Ectodermal cell (in vitro differentiated cells): ENCODE measurements around the gene THAP8.
A peak's percentile ranks its signal among the peaks of the same experiment; 100 is the strongest.

Experiments used
- H3K27ac ChIP-seq: 2 replicates; pipeline ENCODE4 v1.7.0; 2013; ENCODE audit warnings: mild to moderate bottlenecking, low read depth, low read length; ENCODE audit not compliant: insufficient read depth, poor library complexity, severe bottlenecking
- H3K27me3 ChIP-seq: 2 replicates; pipeline ENCODE4 v1.7.0; 2013; ENCODE audit warnings: mild to moderate bottlenecking, low read length; ENCODE audit not compliant: insufficient read depth, control insufficient read depth, poor library complexity, severe bottlenecking
- H3K36me3 ChIP-seq: one replicate; pipeline ENCODE4 v1.7.0; 2013; ENCODE audit warnings: low read length; ENCODE audit not compliant: control insufficient read depth, insufficient read depth
- H3K4me1 ChIP-seq: one replicate; pipeline ENCODE4 v1.7.0; 2013; ENCODE audit warnings: low read length; ENCODE audit not compliant: control insufficient read depth, insufficient read depth
- H3K4me3 ChIP-seq: 2 replicates; pipeline ENCODE4 v1.7.0; 2013; ENCODE audit warnings: low read depth, low read length, control low read depth; ENCODE audit not compliant: insufficient read depth
- H3K9me3 ChIP-seq: 2 replicates; pipeline ENCODE4 v1.7.0; 2013; ENCODE audit warnings: mild to moderate bottlenecking, low read length, moderate library complexity; ENCODE audit not compliant: control insufficient read depth
- WGBS, 2 experiments: methylation state at CpG; one replicate each; pipeline ENCODE4 v1.1.7; 2013; ENCODE audit warnings: missing lambda C conversion rate in 2 of 2; 5-methylcytosine and 5-hydroxymethylcytosine counted together

Gene THAP8

GRCh38 chr19:36013280-36014011 is 40.6 kb downstream of the THAP8 start:
- Histone ChIP-seq H3K36me3 (peaks cover 8% of the 10 kb centered on the region), H3K4me3 (peak overlapping the region; percentile 60), H3K9me3 (no peaks in the 10 kb centered on the region), H3K27me3 (no peaks in the 10 kb centered on the region), H3K27ac (no peak overlapping the region), H3K4me1 (peaks cover 6% of the 10 kb centered on the region)
- 34 to 39% methylated on average over 15 of the region's 15 CpGs for WGBS, 2 experiments

- Histone ChIP-seq H3K4me1 (peaks cover 6% of the 10 kb centered on the region), H3K9me3 (no peaks in the 10 kb centered on the region), H3K4me3 (no peak overlapping the region), H3K36me3 (no peaks in the 10 kb centered on the region), H3K27me3 (no peaks in the 10 kb centered on the region), H3K27ac (no peak overlapping the region)
- 92 to 95% methylated on average over 11 of the region's 11 CpGs for WGBS, 2 experiments
Measured at GRCh38 chr19:36010402-36010801, 43.7 kb downstream of the THAP8 start.

DNA sequence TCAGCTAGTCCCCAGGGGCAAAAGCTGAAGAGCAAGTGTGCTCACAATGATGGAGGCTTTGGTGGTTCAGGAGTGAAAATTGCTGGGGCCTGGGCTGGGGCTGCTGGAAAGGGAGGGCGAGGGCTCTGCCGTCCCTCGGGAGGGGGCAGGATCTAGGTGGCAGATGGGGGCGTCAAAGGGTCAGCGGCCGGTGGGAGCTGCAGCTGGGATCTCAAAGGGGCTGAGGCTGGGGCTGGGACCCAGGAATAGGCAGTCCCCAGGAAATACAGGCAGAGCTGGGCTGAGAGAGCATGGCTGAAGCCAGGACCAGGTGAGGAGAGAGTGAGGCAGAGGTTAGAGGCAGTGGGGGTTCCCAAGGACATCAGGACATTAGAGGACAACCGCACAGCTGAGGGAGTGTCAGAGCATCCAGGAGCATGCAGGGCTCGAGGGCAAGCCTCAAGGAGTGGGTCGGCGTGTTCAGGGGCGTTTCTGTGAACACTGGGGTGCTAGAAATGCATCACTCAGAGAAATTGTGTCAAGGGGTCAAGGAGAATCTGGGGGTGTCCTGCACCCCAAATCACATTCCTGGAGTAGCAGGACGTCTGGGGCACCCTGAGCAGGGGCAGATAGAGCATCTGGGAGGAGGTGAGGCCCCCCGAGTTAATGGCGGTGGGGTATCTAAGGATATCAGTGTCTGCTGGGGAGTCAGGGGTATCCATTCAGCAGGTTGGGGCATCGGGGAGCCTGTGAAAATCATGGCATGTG is 44.3 kb downstream of the THAP8 start:
- Histone ChIP-seq H3K4me1 (peaks cover 6% of the 10 kb centered on the region), H3K36me3 (no peaks in the 10 kb centered on the region), H3K9me3 (no peaks in the 10 kb centered on the region), H3K27me3 (no peaks in the 10 kb centered on the region), H3K4me3 (peak overlapping the region; percentile 37), H3K27ac (no peak overlapping the region)
- 60 to 64% methylated on average over 15 of the region's 15 CpGs for WGBS, 2 experiments

DNA sequence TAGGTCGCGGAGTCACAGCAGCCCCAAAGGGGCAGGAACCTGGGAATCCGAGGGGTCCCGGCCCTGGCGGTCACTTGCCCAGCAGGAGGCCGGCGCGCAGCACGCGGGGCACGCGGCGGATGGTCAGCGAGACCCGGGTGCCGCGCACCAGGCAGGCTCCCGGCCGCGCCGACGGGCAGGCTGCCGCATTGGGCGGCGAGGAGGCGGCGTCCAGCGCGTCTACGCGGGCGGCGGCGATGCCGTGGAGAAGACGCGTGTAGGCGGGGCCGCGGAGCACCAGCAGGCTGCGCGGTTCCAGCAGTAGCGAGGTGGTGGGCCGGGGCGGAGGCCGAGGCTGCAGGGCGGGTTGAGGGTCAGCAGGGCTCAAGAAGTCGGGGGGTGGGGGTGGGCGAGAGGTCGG is 44.9 kb downstream of the THAP8 start:
- 2 to 3% methylated on average over 50 of the region's 50 CpGs for WGBS, 2 experiments
- H3K27ac ChIP-seq: no peak overlapping the region
- H3K9me3 ChIP-seq: no peaks in the 10 kb centered on the region
- H3K4me1 ChIP-seq: peaks cover 6% of the 10 kb centered on the region
- peak overlapping the region; percentile 37 for H3K4me3 ChIP-seq
- H3K27me3 ChIP-seq: no peaks in the 10 kb centered on the region
- H3K36me3 ChIP-seq: no peaks in the 10 kb centered on the region

GRCh38 chr19:36008336-36008978 is 45.6 kb downstream of the THAP8 start, which contains the start of gene SYNE4:
Gene SYNE4, minus strand, starts transcription at chr19:36008813. Its CDS starts 132 bp downstream, at chr19:36008681.
- Histone ChIP-seq H3K4me1 (peaks cover 6% of the 10 kb centered on the region), H3K27ac (no peak within 1 kb of the TSS), H3K27me3 (no peaks in the 10 kb centered on the region), H3K9me3 (no peaks in the 10 kb centered on the region), H3K36me3 (no peaks in the 10 kb centered on the region), H3K4me3 (peak within 1 kb of the TSS; percentile 37)
- 44 to 54% methylated on average over 19 of the region's 19 CpGs for WGBS, 2 experiments

DNA sequence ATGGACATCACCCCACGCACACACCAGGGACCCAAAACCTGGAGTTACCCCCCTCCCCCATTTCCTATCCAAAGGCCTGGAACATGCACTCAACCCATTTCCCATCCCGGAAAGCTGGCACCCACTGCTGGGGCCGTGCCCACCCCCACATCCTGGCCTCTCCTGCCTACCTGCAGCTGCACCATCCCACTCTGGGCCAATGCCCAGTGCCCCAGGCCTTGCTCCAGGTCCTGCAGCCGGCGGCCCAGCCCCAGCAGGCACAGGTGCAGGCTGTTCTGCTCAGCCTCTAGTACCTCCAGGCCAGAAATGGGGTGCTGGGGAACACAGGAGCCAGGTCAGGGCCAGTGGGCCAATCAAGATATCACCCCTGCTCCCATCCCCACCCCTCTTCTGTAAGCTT is 47.1 kb downstream of the THAP8 start:
- Histone ChIP-seq H3K27ac (no peak overlapping the region), H3K36me3 (no peaks in the 10 kb centered on the region), H3K9me3 (no peaks in the 10 kb centered on the region), H3K27me3 (no peaks in the 10 kb centered on the region), H3K4me3 (no peak overlapping the region), H3K4me1 (peaks cover 6% of the 10 kb centered on the region)
- WGBS, 2 experiments: 91 to 94% methylated on average over 5 of the region's 5 CpGs

DNA sequence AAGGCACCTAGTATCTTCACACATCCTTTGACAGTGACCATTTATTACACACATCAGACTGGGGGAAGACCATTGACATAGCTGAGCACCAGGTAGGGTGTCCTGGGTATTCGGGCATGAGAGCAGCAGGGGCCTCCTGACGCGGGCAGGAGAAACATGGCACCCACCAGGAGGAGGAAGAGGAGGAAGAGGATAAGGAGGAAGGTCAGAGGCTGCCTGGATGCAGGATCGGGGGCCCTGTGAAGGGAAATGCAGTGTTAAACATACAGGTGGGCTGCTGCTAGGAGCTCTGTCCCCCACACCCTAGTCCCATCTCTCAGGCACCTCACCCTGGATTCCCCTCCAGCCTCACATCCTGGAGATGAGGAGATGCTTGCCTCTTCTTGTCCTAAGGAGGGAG is 50.8 kb downstream of the THAP8 start:
- H3K9me3 ChIP-seq: no peaks in the 10 kb centered on the region
- no peak overlapping the region for H3K4me3 ChIP-seq
- WGBS, 2 experiments: 96 to 99% methylated on average over 4 of the region's 4 CpGs
- H3K36me3 ChIP-seq: no peaks in the 10 kb centered on the region
- no peak overlapping the region for H3K27ac ChIP-seq
- H3K4me1 ChIP-seq: no peaks in the 10 kb centered on the region
- H3K27me3 ChIP-seq: no peaks in the 10 kb centered on the region

GRCh38 chr19:36001605-36002004 is 52.5 kb downstream of the THAP8 start:
- Histone ChIP-seq H3K27ac (no peak overlapping the region), H3K9me3 (no peaks in the 10 kb centered on the region), H3K4me3 (no peak overlapping the region), H3K4me1 (no peaks in the 10 kb centered on the region), H3K27me3 (no peaks in the 10 kb centered on the region), H3K36me3 (no peaks in the 10 kb centered on the region)
- 98 to 100% methylated on average over 3 of the region's 3 CpGs for WGBS, 2 experiments

DNA sequence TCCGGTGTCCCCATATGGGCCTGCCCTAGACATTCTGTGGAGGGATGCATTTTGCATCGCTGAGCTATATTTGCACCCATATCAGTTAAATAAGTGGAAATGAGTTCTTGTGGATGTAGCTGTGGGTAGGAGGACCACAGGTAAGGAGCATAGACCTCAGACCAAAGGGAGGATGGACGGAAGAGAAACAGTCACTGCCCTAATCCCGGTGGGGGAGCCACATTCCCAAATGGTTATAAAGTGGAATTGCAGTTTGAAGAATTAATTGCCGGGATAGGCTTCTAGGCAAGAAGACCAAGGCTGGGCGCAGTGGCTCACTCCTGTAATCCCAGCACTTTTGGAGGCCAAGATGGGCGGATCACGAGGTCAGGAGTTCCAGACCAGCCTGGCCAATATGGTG is 57.3 kb downstream of the THAP8 start:
- Histone ChIP-seq H3K4me1 (peaks cover 7% of the 10 kb centered on the region), H3K4me3 (no peak overlapping the region), H3K27me3 (no peaks in the 10 kb centered on the region), H3K36me3 (no peaks in the 10 kb centered on the region), H3K9me3 (no peaks in the 10 kb centered on the region), H3K27ac (no peak overlapping the region)
- WGBS, 2 experiments: 92 to 94% methylated on average over 8 of the region's 8 CpGs
